ENCODE measurements around the gene ARHGEF39. TPM values are rescaled to one million over a fixed set of nuclear protein-coding genes. Genes with fewer than 3 reads are reported as not detected.

ARHGEF39 gene
- total RNA-seq, 1 experiment from 2014 or later = 15.4 TPM

- no TSS peak for BruUV-seq (replicated peaks)
- H3K36me3 Mint-ChIP-seq (ENCODE audit: insufficient read depth, unreplicated experiment) = no peaks in the 10 kb centered on the region
- no peaks in the 10 kb centered on the region for H3K4me1 Mint-ChIP-seq (ENCODE audit: low read depth, unreplicated experiment)
- peak; percentile 41 for TF ChIP-seq CTCF (IDR thresholded peaks at IDR 0.05; ENCODE audit: unreplicated experiment)
- H3K4me3 Mint-ChIP-seq (ENCODE audit: low read depth, unreplicated experiment) = no peak overlapping the region
- CTCF ChIA-PET = interaction anchor here (0.7 to 1.3 kb wide), 3 partner anchors 34 to 501 kb away, joined by 3 to 6 read pairs (median 4); no protein-coding TSS in a partner anchor
- intact Hi-C loops (cut with micrococcal nuclease; ENCODE audit: unreplicated experiment) = no loop called here
- H3K9me3 Mint-ChIP-seq (ENCODE audit: low read depth, unreplicated experiment) = no peaks in the 10 kb centered on the region
- no peak overlapping the region for H3K27ac Mint-ChIP-seq (ENCODE audit: unreplicated experiment)
- DNase-seq = peak; percentile 24
- H3K27me3 Mint-ChIP-seq (ENCODE audit: unreplicated experiment) = peaks cover 36% of the 10 kb centered on the region
Observed at GRCh38 chr9:35611230-35611797, 53.7 kb downstream of the ARHGEF39 start.

DNA sequence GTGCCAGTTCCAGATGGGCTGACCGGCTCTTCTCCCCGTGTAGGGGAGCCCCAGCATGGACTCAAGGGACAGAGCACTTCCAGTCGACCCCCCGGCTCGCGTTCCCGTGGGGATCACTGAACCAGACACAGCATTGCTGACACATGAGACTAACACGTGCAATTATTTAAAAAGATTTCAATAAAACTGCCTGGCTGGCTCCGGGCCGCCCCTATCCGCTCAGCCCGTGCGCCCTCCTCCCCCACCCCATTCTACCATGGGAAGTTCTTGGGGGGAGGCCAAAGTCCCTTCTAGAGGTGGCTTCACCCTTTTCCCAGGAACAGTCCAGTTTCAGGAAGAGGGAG is 55.2 kb downstream of the ARHGEF39 start:
- peaks cover 21% of the 10 kb centered on the region for H3K27me3 Mint-ChIP-seq (ENCODE audit: unreplicated experiment)
- peaks cover 7% of the 10 kb centered on the region for H3K36me3 Mint-ChIP-seq (ENCODE audit: insufficient read depth, unreplicated experiment)
- CTCF ChIA-PET = no interaction called here
- no TSS peak for BruUV-seq (replicated peaks)
- H3K4me3 Mint-ChIP-seq (ENCODE audit: low read depth, unreplicated experiment) = no peak overlapping the region
- H3K27ac Mint-ChIP-seq (ENCODE audit: unreplicated experiment) = no peak overlapping the region
- no peak for DNase-seq
- no peak for TF ChIP-seq CTCF (IDR thresholded peaks at IDR 0.05; ENCODE audit: unreplicated experiment)
- intact Hi-C loops (cut with micrococcal nuclease; ENCODE audit: unreplicated experiment) = no loop called here
- H3K4me1 Mint-ChIP-seq (ENCODE audit: low read depth, unreplicated experiment) = no peaks in the 10 kb centered on the region
- no peaks in the 10 kb centered on the region for H3K9me3 Mint-ChIP-seq (ENCODE audit: low read depth, unreplicated experiment)

Small RNAs within 50 kb of the gene (microRNA-seq; reads per million reads assigned to microRNA genes)
- not detected for gene MIR6852

Other genes with a start within 250 kb of the ARHGEF39 start
- 8.6 and 10.5 TPM in 2 replicates for gene RUSC2, start 175.1 kb downstream of the ARHGEF39 start, total RNA-seq (2022)
- gene TESK1, start 59.9 kb downstream of the ARHGEF39 start, total RNA-seq (2022) = 20.9 and 24.6 TPM in 2 replicates
- gene CD72, start 46.8 kb downstream of the ARHGEF39 start, total RNA-seq (2022) = 0.38 and 0.73 TPM in 2 replicates
- gene SIT1, start 14.3 kb downstream of the ARHGEF39 start, total RNA-seq (2022) = not detected in 2 replicates
- 8,471 and 11,520 TPM in 2 replicates for gene RMRP, start 7.2 kb downstream of the ARHGEF39 start, total RNA-seq (2022)
- 7.9 and 8.0 TPM in 2 replicates for gene CCDC107, start 6.9 kb downstream of the ARHGEF39 start, total RNA-seq (2022)
- 0.64 and 0.76 TPM in 2 replicates for gene CA9, start 8.7 kb upstream of the ARHGEF39 start, total RNA-seq (2022)
- 138 and 145 TPM in 2 replicates for gene TPM2, start 24.7 kb upstream of the ARHGEF39 start, total RNA-seq (2022)
- gene TLN1, start 67.0 kb upstream of the ARHGEF39 start, total RNA-seq (2022) = 91.1 and 98.7 TPM in 2 replicates
- 26.5 and 29.4 TPM in 2 replicates for gene CREB3, start 67.5 kb upstream of the ARHGEF39 start, total RNA-seq (2022)
- 62.4 and 62.7 TPM in 2 replicates for gene GBA2, start 84.0 kb upstream of the ARHGEF39 start, total RNA-seq (2022)
- gene RGP1, start 84.1 kb upstream of the ARHGEF39 start, total RNA-seq (2022) = 26.6 and 31.6 TPM in 2 replicates
- not detected in 2 replicates for gene MSMP, start 89.1 kb upstream of the ARHGEF39 start, total RNA-seq (2022)
- gene NPR2, start 126.4 kb upstream of the ARHGEF39 start, total RNA-seq (2022) = 16.8 and 19.2 TPM in 2 replicates
- 0.97 and 1.2 TPM in 2 replicates for gene SPAG8, start 147.1 kb upstream of the ARHGEF39 start, total RNA-seq (2022)
- 33.9 and 39.7 TPM in 2 replicates for gene HINT2, start 149.8 kb upstream of the ARHGEF39 start, total RNA-seq (2022)
- not detected in 2 replicates for gene FAM221B, start 163.5 kb upstream of the ARHGEF39 start, total RNA-seq (2022)
- gene TMEM8B, start 164.0 kb upstream of the ARHGEF39 start, total RNA-seq (2022) = 2.5 and 3.7 TPM in 2 replicates
- not detected in 2 replicates for gene OR13J1, start 205.2 kb upstream of the ARHGEF39 start, total RNA-seq (2022)
- 0.69 and 0.90 TPM in 2 replicates for gene HRCT1, start 241.0 kb upstream of the ARHGEF39 start, total RNA-seq (2022)
- not detected in 2 replicates for gene SPAAR, start 244.3 kb upstream of the ARHGEF39 start, total RNA-seq (2022)